GM12878 (cell line): ENCODE data around the gene SLC39A11. TPM values are rescaled to one million over a fixed set of nuclear protein-coding genes. Genes with fewer than 3 reads are reported as not detected.

Experiments
- ATAC-seq: fragments of 200-7000 bp; cut with Tn5 transposase; 3 replicates; pipeline ENCODE4 v1.9.1; 2020; ENCODE audit warnings: mild to moderate bottlenecking, moderate library complexity
- BruUV-seq: library from RNA; stranded (reverse); fragments of 400-500 nt; replicated peaks from 2 replicates; lab custom pipeline; 2021; lab: Mats Ljungman, UMichigan
- CTCF ChIA-PET: fragments of 300-600 bp; sonication (Branson Sonifier 250); formaldehyde crosslinking; extraction: SDS; loops from one replicate; lab custom pipeline; 2021; ENCODE audit warnings: inconsistent platforms; lab: Yijun Ruan, JAX
- POLR2A ChIA-PET: fragments of 350-600 bp; formaldehyde crosslinking; extraction: SDS; loops from one replicate; lab custom pipeline; 2021; ENCODE audit warnings: inconsistent platforms; lab: Charles Lee
- RAD21 ChIA-PET: fragments of 300-600 bp; sonication (Branson Sonifier 250); formaldehyde crosslinking; loops from one replicate; lab custom pipeline; 2023; ENCODE audit warnings: antibody characterized with exemption; ENCODE audit not compliant: unreplicated experiment; lab: Charles Lee
- SMC1A ChIA-PET: fragments of 300-600 bp; sonication (Branson Sonifier 250); formaldehyde crosslinking; loops from one replicate; lab custom pipeline; 2023; ENCODE audit not compliant: unreplicated experiment, uncharacterized antibody; lab: Charles Lee
- DNase-seq: peaks from one replicate; pipeline ENCODE4 v3.0.0-alpha.2; 2011; ENCODE audit warnings: low read depth, low spot score
- FAIRE-seq: peaks from 3 replicates; lab custom pipeline; 2011; peaks lifted over from hg19 to GRCh38; lab: Jason Lieb, UNC
- H2AFZ ChIP-seq: 2 replicates; pipeline ENCODE4 v1.6.0; 2011; ENCODE audit warnings: low read depth, low read length, control low read depth; ENCODE audit not compliant: control insufficient read depth
- H3K27ac ChIP-seq: 2 replicates; pipeline ENCODE4 v1.5.1; 2011; ENCODE audit warnings: control low read depth; ENCODE audit not compliant: control insufficient read depth, insufficient read depth
- H3K27me3 ChIP-seq, 2 experiments: replicated peaks in 1 of 2; 2 replicates each; pipeline versions ENCODE4 v1.6.0 to v1.6.1; 2011; ENCODE audit warnings: low read length in 1 of 2; ENCODE audit not compliant: control insufficient read depth in 2 of 2, insufficient read depth in 2 of 2
- H3K36me3 ChIP-seq, 2 experiments: 2 replicates each; pipeline ENCODE4 v1.5.1; 2011; ENCODE audit warnings: low read length in 1 of 2; ENCODE audit not compliant: control insufficient read depth in 2 of 2, insufficient read depth in 2 of 2
- H3K4me1 ChIP-seq: 2 replicates; pipeline ENCODE4 v1.6.1; 2011; ENCODE audit warnings: mild to moderate bottlenecking, low read length, moderate library complexity, mixed read lengths; ENCODE audit not compliant: control insufficient read depth, insufficient read depth
- H3K4me2 ChIP-seq: 2 replicates; pipeline ENCODE4 v1.6.0; 2011; ENCODE audit warnings: control low read depth; ENCODE audit not compliant: control insufficient read depth, insufficient read depth
- H3K4me3 ChIP-seq: fragments of 200-600 bp; sonication (generic); 2 replicates; pipeline ENCODE4 v1.5.1; 2016
- H3K79me2 ChIP-seq: 2 replicates; pipeline ENCODE4 v1.6.0; 2011; ENCODE audit warnings: low read length; ENCODE audit not compliant: control insufficient read depth, insufficient read depth
- H3K9ac ChIP-seq: 2 replicates; pipeline ENCODE4 v1.8.0; 2011; ENCODE audit warnings: low read length, control low read depth, mixed read lengths; ENCODE audit not compliant: control insufficient read depth, insufficient read depth
- H3K9me3 ChIP-seq: replicated peaks from 3 replicates; pipeline ENCODE4 v1.5.1; 2011; ENCODE audit warnings: mild to moderate bottlenecking, low read length; ENCODE audit not compliant: control insufficient read depth, insufficient read depth
- H4K20me1 ChIP-seq: 2 replicates; pipeline ENCODE4 v1.6.0; 2011; ENCODE audit not compliant: control insufficient read depth, insufficient read depth
- CHD1 ChIP-seq: IDR thresholded peaks from 2 replicates; pipeline ENCODE4 v1.6.1; 2012; ENCODE audit warnings: low read depth, low read length, improper control_type of control experiment
- ETV6 ChIP-seq, 2 experiments: fragments of 450-650 bp in 1 of 2; IDR thresholded peaks in 1 of 2; conservative IDR thresholded peaks in 1 of 2; 2 replicates each; pipeline ENCODE4 v1.6.1; 2014; ENCODE audit warnings: antibody characterized with exemption in 1 of 2, borderline replicate concordance in 1 of 2, low read depth in 1 of 2, mild to moderate bottlenecking in 1 of 2, moderate library complexity in 1 of 2
- HCFC1 ChIP-seq: fragments of 150-350 bp; IDR thresholded peaks from 2 replicates; pipeline ENCODE4 v1.6.1; 2014; ENCODE audit warnings: low read length
- IKZF2 ChIP-seq, 2 experiments: fragments of 450-650 bp; IDR thresholded peaks; 2 replicates each; pipeline ENCODE4 v1.6.1; 2017; ENCODE audit warnings: mild to moderate bottlenecking in 2 of 2, moderate library complexity in 2 of 2
- MEF2A ChIP-seq: IDR thresholded peaks from 2 replicates; pipeline ENCODE4 v1.6.1; 2011; ENCODE audit warnings: low read depth, mild to moderate bottlenecking, low read length, moderate library complexity; ENCODE audit not compliant: insufficient read depth
- MYC ChIP-seq: IDR thresholded peaks from 2 replicates; pipeline ENCODE4 v1.6.1; 2011; ENCODE audit warnings: mild to moderate bottlenecking, low read length, moderate library complexity, inconsistent platforms; ENCODE audit not compliant: insufficient read depth, insufficient replicate concordance, insufficient read length, severe bottlenecking
- POLR2A ChIP-seq: IDR thresholded peaks from 2 replicates; pipeline ENCODE4 v1.6.1; 2011; ENCODE audit warnings: low read depth, mild to moderate bottlenecking, low read length
- in situ Hi-C: fragments of 300-500 bp; cut with MboI; formaldehyde crosslinking; loops from 9 replicates; pipeline ENCODE4 v1.14.3; 2018; ENCODE audit warnings: mixed read lengths
- intact Hi-C: fragments of 100-400 bp; cut with micrococcal nuclease; formaldehyde crosslinking; loops from one replicate; pipeline ENCODE4 v1.14.2; 2022; ENCODE audit not compliant: unreplicated experiment
- polyA plus RNA-seq, 11 experiments: library from polyadenylated mRNA; depleted of rRNA in 4 of 11; unstranded in 6 of 11; stranded (reverse) in 5 of 11; fragments of >200 nt; fragmentation: Nextera tagmentation in 4 of 11; fragmentation: Illumina TruSeq in 1 of 11; extraction: Ambion mirVana in 4 of 11; extraction: Trizol in 1 of 11; gene quantifications; 1 replicate in 1 of 11; 2 replicates in 10 of 11; pipeline versions ENCODE4 v1.2.1 to v1.2.3, GENCODE V29; 2011 to 2016; ENCODE audit warnings: inconsistent platforms in 2 of 11, missing spikeins in 2 of 11, low read depth in 1 of 11
- total RNA-seq, 4 experiments: library from RNA; depleted of rRNA in 3 of 4; stranded (reverse); fragments of >200 nt in 3 of 4; fragmentation: Illumina TruSeq in 1 of 4; extraction: Trizol in 1 of 4; gene quantifications; 2 replicates each; pipeline versions ENCODE4 v1.2.1 to v1.2.3, GENCODE V29; 2013 to 2021
- TF ChIP-seq, protein P1 (sequence below): IDR thresholded peaks from 2 replicates; pipeline ENCODE4 v1.6.1; 2011; ENCODE audit warnings: low read depth, low read length, improper control_type of control experiment, borderline replicate concordance
- TF ChIP-seq, protein P2 (sequence below): fragments of 150-350 bp; IDR thresholded peaks from 2 replicates; pipeline ENCODE4 v1.6.1; 2014; ENCODE audit warnings: mild to moderate bottlenecking, low read depth, low read length

SLC39A11 gene
- total and polyA plus RNA-seq, 10 of the 15 experiments (the other 5 are each of a cell fraction or from before 2014, with no cell fraction given): 8.6 to 23.8 (median 14.0) TPM

DNA sequence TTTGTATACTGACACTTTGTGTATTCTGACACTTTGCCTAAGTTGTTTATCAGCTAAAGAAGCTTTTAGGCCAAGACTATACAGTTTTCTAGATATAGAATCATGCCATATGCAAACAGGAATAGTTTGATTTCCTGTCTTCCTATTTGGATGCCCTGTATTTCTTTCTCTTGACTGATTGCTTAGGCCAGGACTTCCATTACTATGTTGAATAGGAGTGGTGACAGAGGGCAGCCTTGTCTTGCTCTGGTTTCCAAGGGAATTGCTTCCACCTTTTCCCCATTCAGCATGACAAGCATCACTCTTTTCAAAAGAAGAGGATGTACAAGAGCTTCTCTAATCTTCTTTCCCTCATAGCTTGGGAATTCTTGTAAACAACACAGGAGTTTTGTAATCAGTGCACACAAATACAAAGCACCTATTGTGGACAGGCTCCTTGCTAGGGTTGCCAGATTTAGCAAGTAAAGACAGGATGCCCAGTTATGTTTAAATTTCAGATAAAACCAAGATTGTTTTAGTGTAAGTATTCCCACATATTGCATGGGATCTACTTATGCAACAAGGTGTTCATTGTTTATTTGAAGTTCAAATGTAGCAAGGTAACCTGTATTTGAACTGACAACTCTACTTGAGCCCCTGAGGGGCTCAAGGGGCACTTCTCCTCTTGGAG, 233.5 kb downstream of the SLC39A11 start:
- ATAC-seq (no peak), FAIRE-seq (no peak), DNase-seq (no peak)
- Histone ChIP-seq H4K20me1 (no peaks in the 10 kb centered on the region), H3K36me3 (no peaks in the 10 kb centered on the region), H3K4me1 (peaks cover 5% of the 10 kb centered on the region), H3K4me2 (no peak overlapping the region), H3K27me3 (no peaks in the 10 kb centered on the region), H2AFZ (no peak overlapping the region), H3K27ac (no peak overlapping the region), H3K9ac (no peak overlapping the region), H3K9me3 (no peaks in the 10 kb centered on the region; the same call in 2 of the 3 replicates), H3K4me3 (no peak overlapping the region), H3K79me2 (no peaks in the 10 kb centered on the region)
- no TSS peak for BruUV-seq
- ChIA-PET SMC1A (interaction anchor here (1.3 kb wide), 1 partner anchor 22 kb away, joined by 3 read pairs; no protein-coding TSS in a partner anchor), CTCF (interaction anchor here (1.0 kb wide), 1 partner anchor 299 kb away, joined by 3 read pairs; no protein-coding TSS in a partner anchor), RAD21 (no interaction called here), POLR2A (interaction anchor here (0.5 kb wide), 1 partner anchor 117 kb away, joined by 3 read pairs; no protein-coding TSS in a partner anchor)
- in situ Hi-C loops: no loop called here
- intact Hi-C loops: no loop called here
- TF ChIP-seq HCFC1 (no peak), POLR2A (no peak), ETV6 (conservative IDR thresholded peaks at IDR 0.05 in 1 of 2, IDR thresholded peaks at IDR 0.05 in 1 of 2; ENCODE audit: borderline replicate concordance in 1 of 2, low read depth in 1 of 2) (no peak), MYC (no peak), MEF2A (no peak), IKZF2 (IDR thresholded peaks at IDR 0.05) (no peak), CHD1 (no peak)
- TF ChIP-seq, protein P1, sequence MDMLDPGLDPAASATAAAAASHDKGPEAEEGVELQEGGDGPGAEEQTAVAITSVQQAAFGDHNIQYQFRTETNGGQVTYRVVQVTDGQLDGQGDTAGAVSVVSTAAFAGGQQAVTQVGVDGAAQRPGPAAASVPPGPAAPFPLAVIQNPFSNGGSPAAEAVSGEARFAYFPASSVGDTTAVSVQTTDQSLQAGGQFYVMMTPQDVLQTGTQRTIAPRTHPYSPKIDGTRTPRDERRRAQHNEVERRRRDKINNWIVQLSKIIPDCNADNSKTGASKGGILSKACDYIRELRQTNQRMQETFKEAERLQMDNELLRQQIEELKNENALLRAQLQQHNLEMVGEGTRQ: no peak
- TF ChIP-seq, protein P2, sequence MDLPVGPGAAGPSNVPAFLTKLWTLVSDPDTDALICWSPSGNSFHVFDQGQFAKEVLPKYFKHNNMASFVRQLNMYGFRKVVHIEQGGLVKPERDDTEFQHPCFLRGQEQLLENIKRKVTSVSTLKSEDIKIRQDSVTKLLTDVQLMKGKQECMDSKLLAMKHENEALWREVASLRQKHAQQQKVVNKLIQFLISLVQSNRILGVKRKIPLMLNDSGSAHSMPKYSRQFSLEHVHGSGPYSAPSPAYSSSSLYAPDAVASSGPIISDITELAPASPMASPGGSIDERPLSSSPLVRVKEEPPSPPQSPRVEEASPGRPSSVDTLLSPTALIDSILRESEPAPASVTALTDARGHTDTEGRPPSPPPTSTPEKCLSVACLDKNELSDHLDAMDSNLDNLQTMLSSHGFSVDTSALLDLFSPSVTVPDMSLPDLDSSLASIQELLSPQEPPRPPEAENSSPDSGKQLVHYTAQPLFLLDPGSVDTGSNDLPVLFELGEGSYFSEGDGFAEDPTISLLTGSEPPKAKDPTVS: no peak
